B cell (primary cell): ENCODE results near the gene RBBP8. TPM values are rescaled to one million over a fixed set of nuclear protein-coding genes. Genes with fewer than 3 reads are reported as not detected.

Experiments
- ATAC-seq: fragments of 200-7000 bp; cut with Tn5 transposase; one replicate; pipeline ENCODE4 v1.10.0; 2021; ENCODE audit warnings: low read depth, mild to moderate bottlenecking, moderate number of reproducible peaks, moderate library complexity
- CTCF ChIA-PET: fragments of 350-600 bp; sonication (Branson Sonifier 250); formaldehyde crosslinking; loops from one replicate; lab custom pipeline; 2021; ENCODE audit warnings: antibody characterized with exemption, inconsistent platforms; lab: Charles Lee
- POLR2A ChIA-PET: fragments of 350-600 bp; sonication (Branson Sonifier 250); formaldehyde crosslinking; loops from one replicate; lab custom pipeline; 2021; ENCODE audit warnings: antibody characterized with exemption; lab: Charles Lee
- DNase-seq: peaks from one replicate; pipeline ENCODE4 v3.0.0; 2013
- H2AFZ ChIP-seq: 2 replicates; pipeline ENCODE4 v1.6.1; 2012; ENCODE audit warnings: mild to moderate bottlenecking, low read depth, low read length; ENCODE audit not compliant: insufficient read depth, poor library complexity, severe bottlenecking
- H3K27ac ChIP-seq, 2 donors: 1 replicate in 1 of 2; 2 replicates in 1 of 2; pipeline ENCODE4 v1.5.1; 2012 to 2013; ENCODE audit warnings: low read length in 2 of 2, mild to moderate bottlenecking in 2 of 2, moderate library complexity in 1 of 2
- H3K27me3 ChIP-seq, 4 experiments: fragments of 200-600 bp in 1 of 4; sonication (generic) in 1 of 4; replicated peaks in 1 of 4; 1 replicate in 2 of 4; 2 replicates in 2 of 4; pipeline versions ENCODE4 v1.6.1 to v1.7.0; 2013 to 2016; ENCODE audit warnings: low read length in 3 of 4, mild to moderate bottlenecking in 2 of 4, mixed read lengths in 1 of 4, moderate library complexity in 1 of 4; ENCODE audit not compliant: insufficient read depth in 4 of 4, control insufficient read depth in 3 of 4; ENCODE audit errors: control extremely low read depth in 1 of 4
- H3K36me3 ChIP-seq, 2 experiments: replicated peaks in 1 of 2; 1 replicate in 1 of 2; 2 replicates in 1 of 2; pipeline versions ENCODE4 v1.6.1 to v1.7.1; 2013; ENCODE audit warnings: low read length in 1 of 2; ENCODE audit not compliant: insufficient read depth in 2 of 2, control insufficient read depth in 1 of 2; ENCODE audit errors: control extremely low read depth in 1 of 2, extremely low read depth in 1 of 2
- H3K4me1 ChIP-seq, 2 donors: fragments of 200-600 bp in 1 of 2; sonication (generic) in 1 of 2; 1 replicate in 1 of 2; 2 replicates in 1 of 2; pipeline versions ENCODE4 v1.5.1 to v1.6.1; 2013 to 2017; ENCODE audit warnings: low read length in 2 of 2; ENCODE audit not compliant: control insufficient read depth in 2 of 2, insufficient read depth in 2 of 2
- H3K4me2 ChIP-seq: replicated peaks from 2 replicates; pipeline ENCODE3; 2012; ENCODE audit warnings: mild to moderate bottlenecking, low read depth, low read length; ENCODE audit not compliant: poor library complexity, severe bottlenecking
- H3K4me3 ChIP-seq, 5 experiments: fragments of 200-600 bp in 1 of 5; sonication (generic) in 1 of 5; 1 replicate in 3 of 5; 2 replicates in 2 of 5; pipeline versions ENCODE4 v1.5.1 to v1.7.0; 2011 to 2016; ENCODE audit warnings: low read length in 4 of 5, mild to moderate bottlenecking in 4 of 5, low read depth in 2 of 5, control low read depth in 1 of 5, moderate library complexity in 1 of 5; ENCODE audit not compliant: insufficient read depth in 1 of 5; ENCODE audit errors: control extremely low read depth in 1 of 5, extremely low read depth in 1 of 5
- H3K79me2 ChIP-seq: fragments of 200-600 bp; sonication (generic); one replicate; pipeline ENCODE4 v1.6.0; 2016; ENCODE audit warnings: low read length; ENCODE audit not compliant: control insufficient read depth, insufficient read depth
- H3K9ac ChIP-seq: fragments of 200-600 bp; sonication (generic); 2 replicates; pipeline ENCODE4 v1.6.1; 2017; ENCODE audit warnings: mild to moderate bottlenecking, low read length, moderate library complexity
- H3K9me3 ChIP-seq, 3 donors: one replicate each; pipeline versions ENCODE4 v1.6.1 to v1.7.1; 2013; ENCODE audit warnings: low read length in 2 of 3; ENCODE audit not compliant: control insufficient read depth in 2 of 3, insufficient read depth in 1 of 3; ENCODE audit errors: control extremely low read depth in 1 of 3
- H4K20me1 ChIP-seq: 2 replicates; pipeline ENCODE4 v1.6.0; 2012; ENCODE audit warnings: mild to moderate bottlenecking, low read length; ENCODE audit not compliant: insufficient read depth, control insufficient read depth, poor library complexity, severe bottlenecking
- H3K27ac Mint-ChIP-seq: one replicate; pipeline ENCODE4 v1.8.0; 2021; ENCODE audit warnings: mixed read lengths
- H3K27me3 Mint-ChIP-seq: one replicate; pipeline ENCODE4 v1.8.0; 2021; ENCODE audit warnings: mixed read lengths
- H3K4me1 Mint-ChIP-seq: one replicate; pipeline ENCODE4 v1.8.0; 2021; ENCODE audit warnings: mixed read lengths
- H3K4me3 Mint-ChIP-seq: one replicate; pipeline ENCODE4 v1.8.0; 2021; ENCODE audit warnings: mixed read lengths
- H3K9me3 Mint-ChIP-seq: one replicate; pipeline ENCODE4 v1.8.0; 2022; ENCODE audit warnings: mixed read lengths; ENCODE audit not compliant: insufficient read depth
- CTCF ChIP-seq: fragments of 200-600 bp; IDR thresholded peaks from one replicate; pipeline ENCODE4 v1.8.0; 2022; ENCODE audit warnings: antibody characterized with exemption, mild to moderate bottlenecking
- EZH2 ChIP-seq: IDR thresholded peaks from 2 replicates; pipeline ENCODE4 v1.6.1; 2012; ENCODE audit warnings: borderline replicate concordance, low read depth, mild to moderate bottlenecking, moderate library complexity, low read length; ENCODE audit not compliant: insufficient read depth, poor library complexity, severe bottlenecking
- WGBS: methylation state at CpG from one replicate; pipeline ENCODE4 v1.1.5; 2013; ENCODE audit warnings: missing lambda C conversion rate; ENCODE audit not compliant: insufficient coverage; 5-methylcytosine and 5-hydroxymethylcytosine counted together
- intact Hi-C: fragments of 100-400 bp; cut with micrococcal nuclease; formaldehyde crosslinking; loops from one replicate; pipeline ENCODE4 v1.10.0; 2022
- polyA plus RNA-seq: library from polyadenylated mRNA; depleted of rRNA; stranded (reverse); fragments of >200 nt; gene quantifications from 2 replicates; pipeline ENCODE4 v1.2.3, GENCODE V29; 2012
- total RNA-seq, 2 donors: library from RNA; stranded (reverse); fragments of 120-200 nt in 1 of 2; gene quantifications; 1 replicate in 1 of 2; 2 replicates in 1 of 2; pipeline versions ENCODE4 v1.2.3 to v1.2.4, GENCODE V29; 2013 to 2022

The RBBP8 gene
- total and polyA plus RNA-seq, 2 donors (not counting 1 experiment from before 2014, with no cell fraction given): 2.9 to 18.0 TPM

GRCh38 chr18:23043803-23044376 lies 110.8 kb downstream of the RBBP8 start:
- H3K79me2 ChIP-seq: no peaks in the 10 kb centered on the region
- no peaks in the 10 kb centered on the region for H3K36me3 ChIP-seq
- no peak overlapping the region for H2AFZ ChIP-seq
- no peaks in the 10 kb centered on the region for H4K20me1 ChIP-seq
- H3K4me1 Mint-ChIP-seq: no peaks in the 10 kb centered on the region
- no peak overlapping the region for H3K9ac ChIP-seq
- DNase-seq: no peak
- ChIA-PET POLR2A (no interaction called here), CTCF (interaction anchor here (0.6 kb wide), 1 partner anchor 67 kb away, joined by 3 read pairs; no protein-coding TSS in a partner anchor)
- no peak for TF ChIP-seq CTCF
- TF ChIP-seq EZH2: no peak
- ATAC-seq: no peak
- H3K4me3 ChIP-seq: no peak overlapping the region
- H3K9me3 Mint-ChIP-seq: no peaks in the 10 kb centered on the region
- H3K9me3 ChIP-seq: peaks cover 0 to 7% (median 0%) of the 10 kb centered on the region in 3 donors
- no peak overlapping the region for H3K4me3 Mint-ChIP-seq
- no peak overlapping the region for H3K4me2 ChIP-seq
- whole genome bisulfite sequencing: no CpG with 5 or more reads among the region's 7 CpGs
- no peak overlapping the region for H3K27ac ChIP-seq
- peaks cover 7% of the 10 kb centered on the region for H3K27me3 Mint-ChIP-seq
- H3K27me3 ChIP-seq: peaks cover 0 to 12% (median 0%) of the 10 kb centered on the region in 4 experiments
- H3K4me1 ChIP-seq: no peaks in the 10 kb centered on the region
- intact Hi-C loops: no loop called here
- H3K27ac Mint-ChIP-seq: no peak overlapping the region

- no peak for DNase-seq
- Histone ChIP-seq H3K27me3 (peaks cover 0 to 6% (median 0%) of the 10 kb centered on the region in 4 experiments), H3K27ac (no peak overlapping the region), H3K9ac (no peak overlapping the region), H2AFZ (no peak overlapping the region), H3K4me2 (no peak overlapping the region), H3K4me3 (no peak overlapping the region), H4K20me1 (no peaks in the 10 kb centered on the region), H3K4me1 (no peaks in the 10 kb centered on the region), H3K79me2 (no peaks in the 10 kb centered on the region), H3K9me3 (no peaks in the 10 kb centered on the region), H3K36me3 (no peaks in the 10 kb centered on the region)
- peaks cover 8% of the 10 kb centered on the region for H3K27me3 Mint-ChIP-seq
- ATAC-seq: no peak
- POLR2A ChIA-PET: interaction anchor here (0.7 kb wide), 1 partner anchor 54 kb away, joined by 3 read pairs; no protein-coding TSS in a partner anchor
- CTCF ChIA-PET: no interaction called here
- 100% methylated on average over 1 of the region's 5 CpGs for WGBS
- no peak overlapping the region for H3K4me3 Mint-ChIP-seq
- intact Hi-C loops: no loop called here
- H3K9me3 Mint-ChIP-seq: no peaks in the 10 kb centered on the region
- H3K4me1 Mint-ChIP-seq: no peaks in the 10 kb centered on the region
- TF ChIP-seq EZH2 (no peak), CTCF (no peak)
- no peak overlapping the region for H3K27ac Mint-ChIP-seq
Measured at GRCh38 chr18:23049698-23050373, 116.7 kb downstream of the RBBP8 start.
